GM23338 (cell line): ENCODE data around the gene MUS81.

Experiments
- CREB1 ChIP-seq: fragments of 250-450 bp; sonication (Bioruptor Pico); IDR thresholded peaks from 2 replicates; pipeline ENCODE4 v1.5.0; 2020; ENCODE audit warnings: low read depth, mild to moderate bottlenecking, moderate library complexity
- EZH2 ChIP-seq: fragments of 200-600 bp; sonication (generic); IDR thresholded peaks from one replicate; pipeline ENCODE4 v1.8.0; 2017; ENCODE audit warnings: antibody characterized with exemption, mild to moderate bottlenecking, low read depth; ENCODE audit not compliant: unreplicated experiment
- EZH2phosphoT487 ChIP-seq: fragments of 200-600 bp; sonication (generic); IDR thresholded peaks from one replicate; pipeline ENCODE4 v1.8.1; 2018; ENCODE audit warnings: antibody characterized with exemption; ENCODE audit not compliant: unreplicated experiment
- JUNB ChIP-seq: IDR thresholded peaks from one replicate; pipeline ENCODE4 v1.6.1; 2016; ENCODE audit warnings: antibody characterized with exemption; ENCODE audit not compliant: unreplicated experiment
- NANOG ChIP-seq: IDR thresholded peaks from 2 replicates; pipeline ENCODE4 v1.6.1; 2016; ENCODE audit warnings: antibody characterized with exemption, borderline replicate concordance
- POLR2AphosphoS5 ChIP-seq: IDR thresholded peaks from 2 replicates; pipeline ENCODE4 v1.6.1; 2016; ENCODE audit warnings: antibody characterized with exemption, low read depth
- TF ChIP-seq, protein P1 (sequence below), 2 experiments: fragments of 200-600 bp in 1 of 2; sonication (generic) in 1 of 2; conservative IDR thresholded peaks; 2 replicates each; pipeline versions ENCODE4 v1.5.1 to v1.6.1; 2016 to 2017; ENCODE audit warnings: antibody characterized with exemption in 2 of 2, low read depth in 2 of 2, mild to moderate bottlenecking in 2 of 2, moderate library complexity in 1 of 2
- TF ChIP-seq, protein P2 (sequence below): IDR thresholded peaks from one replicate; pipeline ENCODE4 v1.6.1; 2018; ENCODE audit warnings: antibody characterized with exemption; ENCODE audit not compliant: unreplicated experiment

DNA sequence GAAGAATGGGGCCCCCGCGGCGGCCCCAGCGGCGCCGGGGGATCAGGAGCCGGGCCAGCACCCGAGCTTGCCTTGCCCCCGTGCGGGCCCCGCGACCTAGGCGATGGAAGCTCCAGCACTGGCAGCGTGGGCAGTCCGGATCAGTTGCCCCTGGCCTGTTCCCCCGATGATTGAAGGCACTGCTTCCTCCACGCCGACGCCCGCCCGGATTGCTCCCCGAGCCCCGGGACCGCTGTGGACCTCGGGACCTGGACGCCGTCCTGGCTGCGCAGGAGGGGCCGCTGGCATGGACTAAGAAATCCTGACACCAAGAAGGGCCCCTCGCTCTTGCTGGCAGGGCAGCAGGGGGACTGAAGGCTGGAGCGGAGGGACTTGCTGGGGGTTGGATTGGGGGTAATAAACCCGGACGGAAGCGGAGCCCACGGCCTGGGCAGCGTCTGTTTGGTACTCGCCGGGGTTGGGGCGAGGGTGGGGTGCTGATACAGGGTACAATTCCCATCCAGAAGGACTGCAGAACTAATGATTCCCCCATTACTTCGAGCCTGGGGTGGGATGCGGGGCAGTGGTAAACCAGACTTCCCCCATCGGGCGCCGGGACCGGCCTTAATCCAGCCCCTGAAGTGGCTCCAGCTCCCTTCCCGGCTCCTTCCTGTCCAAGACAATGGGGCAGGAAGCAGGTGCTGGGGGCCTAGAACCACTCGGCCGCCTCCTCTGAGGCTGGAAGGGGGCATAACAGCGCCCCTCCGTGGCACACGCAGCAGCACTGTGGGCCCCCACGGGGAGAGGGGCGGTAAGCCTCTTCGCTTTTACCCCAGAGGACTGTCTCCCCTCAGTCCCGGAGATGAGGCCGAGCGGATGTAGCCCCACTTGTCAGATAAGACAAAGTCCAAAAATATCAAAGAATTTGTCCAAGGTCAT lies 31.2 kb downstream of the MUS81 start:
- TF ChIP-seq, protein P1, sequence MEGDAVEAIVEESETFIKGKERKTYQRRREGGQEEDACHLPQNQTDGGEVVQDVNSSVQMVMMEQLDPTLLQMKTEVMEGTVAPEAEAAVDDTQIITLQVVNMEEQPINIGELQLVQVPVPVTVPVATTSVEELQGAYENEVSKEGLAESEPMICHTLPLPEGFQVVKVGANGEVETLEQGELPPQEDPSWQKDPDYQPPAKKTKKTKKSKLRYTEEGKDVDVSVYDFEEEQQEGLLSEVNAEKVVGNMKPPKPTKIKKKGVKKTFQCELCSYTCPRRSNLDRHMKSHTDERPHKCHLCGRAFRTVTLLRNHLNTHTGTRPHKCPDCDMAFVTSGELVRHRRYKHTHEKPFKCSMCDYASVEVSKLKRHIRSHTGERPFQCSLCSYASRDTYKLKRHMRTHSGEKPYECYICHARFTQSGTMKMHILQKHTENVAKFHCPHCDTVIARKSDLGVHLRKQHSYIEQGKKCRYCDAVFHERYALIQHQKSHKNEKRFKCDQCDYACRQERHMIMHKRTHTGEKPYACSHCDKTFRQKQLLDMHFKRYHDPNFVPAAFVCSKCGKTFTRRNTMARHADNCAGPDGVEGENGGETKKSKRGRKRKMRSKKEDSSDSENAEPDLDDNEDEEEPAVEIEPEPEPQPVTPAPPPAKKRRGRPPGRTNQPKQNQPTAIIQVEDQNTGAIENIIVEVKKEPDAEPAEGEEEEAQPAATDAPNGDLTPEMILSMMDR (conservative IDR thresholded peaks at IDR 0.05; ENCODE audit: low read depth in 2 of 2): peak; percentile 58 to 73
- TF ChIP-seq EZH2: no peak
- TF ChIP-seq EZH2phosphoT487: no peak
- TF ChIP-seq POLR2AphosphoS5: peak; percentile 71
- TF ChIP-seq, protein P2, sequence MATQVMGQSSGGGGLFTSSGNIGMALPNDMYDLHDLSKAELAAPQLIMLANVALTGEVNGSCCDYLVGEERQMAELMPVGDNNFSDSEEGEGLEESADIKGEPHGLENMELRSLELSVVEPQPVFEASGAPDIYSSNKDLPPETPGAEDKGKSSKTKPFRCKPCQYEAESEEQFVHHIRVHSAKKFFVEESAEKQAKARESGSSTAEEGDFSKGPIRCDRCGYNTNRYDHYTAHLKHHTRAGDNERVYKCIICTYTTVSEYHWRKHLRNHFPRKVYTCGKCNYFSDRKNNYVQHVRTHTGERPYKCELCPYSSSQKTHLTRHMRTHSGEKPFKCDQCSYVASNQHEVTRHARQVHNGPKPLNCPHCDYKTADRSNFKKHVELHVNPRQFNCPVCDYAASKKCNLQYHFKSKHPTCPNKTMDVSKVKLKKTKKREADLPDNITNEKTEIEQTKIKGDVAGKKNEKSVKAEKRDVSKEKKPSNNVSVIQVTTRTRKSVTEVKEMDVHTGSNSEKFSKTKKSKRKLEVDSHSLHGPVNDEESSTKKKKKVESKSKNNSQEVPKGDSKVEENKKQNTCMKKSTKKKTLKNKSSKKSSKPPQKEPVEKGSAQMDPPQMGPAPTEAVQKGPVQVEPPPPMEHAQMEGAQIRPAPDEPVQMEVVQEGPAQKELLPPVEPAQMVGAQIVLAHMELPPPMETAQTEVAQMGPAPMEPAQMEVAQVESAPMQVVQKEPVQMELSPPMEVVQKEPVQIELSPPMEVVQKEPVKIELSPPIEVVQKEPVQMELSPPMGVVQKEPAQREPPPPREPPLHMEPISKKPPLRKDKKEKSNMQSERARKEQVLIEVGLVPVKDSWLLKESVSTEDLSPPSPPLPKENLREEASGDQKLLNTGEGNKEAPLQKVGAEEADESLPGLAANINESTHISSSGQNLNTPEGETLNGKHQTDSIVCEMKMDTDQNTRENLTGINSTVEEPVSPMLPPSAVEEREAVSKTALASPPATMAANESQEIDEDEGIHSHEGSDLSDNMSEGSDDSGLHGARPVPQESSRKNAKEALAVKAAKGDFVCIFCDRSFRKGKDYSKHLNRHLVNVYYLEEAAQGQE: no peak
- TF ChIP-seq CREB1: no peak
- TF ChIP-seq JUNB: no peak
- no peak for TF ChIP-seq NANOG
